Stimulated activated CD4-positive, alpha-beta T cell treated with anti-CD3 and anti-CD28 coated beads, Interleukin-1b, Interleukin-23, amount 100 ng/mL, for 24 hours (primary cell): ENCODE measurements around the gene DIRAS1.
"Not testable (repeated sequence)": the region's sequence is repeated elsewhere in the genome, so short reads cannot be mapped to it uniquely, and the experiment has no call there.

Experiments used
- DNase-seq, 4 experiments: peaks; one replicate each; pipeline ENCODE4 v3.0.0-alpha.2; 2020; ENCODE audit warnings: low read depth in 4 of 4, low spot score in 1 of 4

Gene DIRAS1

DNA sequence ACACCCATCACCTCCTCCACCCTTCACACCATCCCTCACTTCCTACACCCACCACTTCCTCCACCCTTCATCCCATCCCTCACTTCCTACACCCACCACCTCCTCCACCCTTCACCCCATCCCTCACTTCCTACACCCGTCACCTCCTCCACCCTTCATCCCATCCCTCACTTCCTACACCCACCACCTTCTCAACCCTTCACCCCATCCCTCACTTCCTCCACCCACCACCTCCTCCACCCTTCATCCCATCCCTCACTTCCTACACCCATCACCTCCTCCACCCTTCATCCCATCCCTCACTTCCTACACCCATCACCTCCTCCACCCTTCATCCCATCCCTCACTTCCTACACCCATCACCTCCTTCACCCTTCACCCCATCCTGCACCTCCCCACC, 7.1 kb downstream of the DIRAS1 start:
- DNase-seq = not testable (repeated sequence)

DNA sequence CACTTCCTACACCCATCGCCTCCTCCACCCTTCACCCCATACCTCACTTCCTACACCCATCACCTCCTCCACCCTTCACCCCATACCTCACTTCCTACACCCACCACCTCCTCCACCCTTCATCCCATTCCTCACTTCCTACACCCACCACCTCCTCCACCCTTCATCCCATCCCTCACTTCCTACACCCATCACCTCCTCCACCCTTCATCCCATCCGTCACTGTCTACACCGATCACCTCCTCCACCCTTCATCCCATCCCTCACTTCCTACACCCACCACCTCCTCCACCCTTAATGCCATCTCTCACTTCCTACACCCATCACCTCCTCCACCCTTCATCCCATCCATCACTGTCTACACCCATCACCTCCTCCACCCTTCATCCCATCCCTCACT, 8.0 kb downstream of the DIRAS1 start:
- not testable (repeated sequence) for DNase-seq

DNA sequence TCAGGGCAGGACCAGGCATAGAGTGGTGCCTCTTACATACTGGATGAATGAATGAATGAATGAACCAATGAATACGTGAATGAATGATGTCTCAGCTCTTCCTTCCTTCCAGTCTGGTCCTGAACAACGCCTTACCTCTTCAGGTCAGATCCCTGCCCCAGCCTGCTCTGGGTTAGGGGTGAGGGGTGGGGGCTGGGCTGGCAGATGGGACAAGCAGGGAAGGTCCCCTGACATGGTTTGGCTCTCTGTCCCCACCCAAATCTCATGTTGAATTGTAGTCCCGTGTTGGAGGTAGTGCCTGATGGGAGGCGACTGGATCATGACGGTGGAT, 9.3 kb downstream of the DIRAS1 start:
- no peak for DNase-seq

DNA sequence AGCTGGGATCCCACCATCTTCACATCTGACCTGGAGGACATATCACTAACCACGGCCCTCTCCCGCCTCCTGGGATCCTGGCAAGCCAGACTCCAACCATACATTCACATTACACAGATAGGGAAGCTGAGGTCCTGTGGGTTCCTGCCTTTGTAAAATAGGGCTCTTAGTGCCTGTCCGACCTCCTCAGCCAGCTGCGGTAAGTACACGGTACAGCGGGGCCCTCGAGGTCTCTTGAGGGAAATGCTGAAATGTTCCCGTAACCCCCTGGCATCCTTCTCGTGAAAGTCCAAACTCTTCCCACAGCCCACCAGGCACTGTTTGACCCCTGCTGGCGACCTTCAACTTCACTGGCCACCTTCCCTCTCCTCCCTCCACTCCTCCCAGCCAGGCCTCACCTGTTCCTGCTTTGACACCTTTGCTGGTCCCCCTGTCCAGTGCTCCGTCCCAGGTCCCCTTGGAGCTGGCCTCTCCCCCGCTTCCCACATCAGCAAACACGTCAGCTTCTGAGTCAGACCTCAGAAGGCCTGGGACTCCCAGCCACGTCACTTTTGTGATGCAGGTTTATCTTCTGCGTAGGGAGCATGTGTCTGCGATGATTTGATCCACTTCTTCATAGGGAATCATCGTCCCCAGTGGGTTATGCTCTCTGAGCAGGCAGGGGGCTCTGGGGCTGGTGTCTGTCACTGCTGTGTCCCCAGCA, 9.8 kb downstream of the DIRAS1 start:
- no peak for DNase-seq

DNA sequence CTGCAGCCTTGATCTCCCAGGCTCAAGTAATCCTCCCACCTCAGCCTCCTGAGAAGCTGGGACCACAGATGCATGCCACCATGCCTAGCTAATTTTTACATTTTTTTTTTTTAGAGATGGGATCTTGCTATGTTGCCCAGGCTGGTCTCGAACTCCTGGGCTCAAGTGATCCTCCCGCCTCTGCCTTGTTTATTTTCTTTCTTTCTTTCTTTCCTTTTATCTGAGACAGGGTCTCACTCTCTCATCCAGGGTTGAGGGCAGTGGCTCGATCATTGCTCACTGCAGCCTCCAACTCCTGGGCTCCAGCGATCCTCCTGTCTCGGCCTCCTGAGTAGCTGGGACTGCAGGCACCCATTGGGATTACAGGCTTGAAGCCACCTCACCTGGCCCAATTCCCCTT, 14.9 kb downstream of the DIRAS1 start:
- no peak for DNase-seq

DNA sequence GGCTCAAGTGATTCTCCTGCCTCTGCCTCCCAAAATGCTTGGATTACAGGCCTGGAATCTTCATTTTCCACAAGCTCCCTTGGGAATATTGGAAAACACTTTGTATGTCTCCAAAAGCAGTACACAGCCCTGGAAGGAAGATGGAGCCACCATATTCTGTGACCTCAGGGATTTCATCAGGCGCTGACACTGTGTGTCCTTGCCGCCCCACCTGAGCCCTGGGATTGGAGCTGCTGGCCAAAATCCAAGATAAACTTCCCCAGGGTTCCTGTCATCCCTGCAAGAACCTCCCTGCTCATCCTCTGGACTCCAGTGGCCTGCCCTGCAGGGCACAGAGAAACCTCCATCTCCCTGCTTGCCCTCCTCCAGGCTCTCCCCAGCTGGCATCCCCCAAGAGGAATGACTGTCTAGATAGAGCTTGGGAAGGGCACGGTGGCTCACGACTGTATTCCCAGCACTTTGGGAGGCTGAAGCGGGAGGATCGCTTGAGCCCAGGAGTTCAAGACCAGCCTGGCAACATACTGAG, 17.4 kb downstream of the DIRAS1 start:
- DNase-seq = no peak

DNA sequence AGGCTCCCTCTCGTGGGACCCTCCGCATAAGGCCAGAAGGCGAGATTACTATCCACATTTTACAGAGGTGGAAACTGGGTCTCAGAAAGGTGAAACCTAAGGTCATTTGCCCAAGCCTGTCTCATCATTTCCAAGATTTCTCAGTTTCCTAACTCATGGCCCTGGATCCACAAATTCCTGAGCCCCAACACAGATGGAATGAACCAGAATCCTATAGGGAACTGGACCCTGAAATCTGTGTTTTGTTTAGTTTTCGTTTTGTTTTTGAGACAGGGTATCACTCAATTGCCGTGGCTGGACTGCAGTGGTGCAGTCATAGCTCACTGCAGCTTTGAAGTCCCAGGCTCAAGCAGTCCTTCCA, 18.1 kb downstream of the DIRAS1 start:
- DNase-seq = no peak

DNA sequence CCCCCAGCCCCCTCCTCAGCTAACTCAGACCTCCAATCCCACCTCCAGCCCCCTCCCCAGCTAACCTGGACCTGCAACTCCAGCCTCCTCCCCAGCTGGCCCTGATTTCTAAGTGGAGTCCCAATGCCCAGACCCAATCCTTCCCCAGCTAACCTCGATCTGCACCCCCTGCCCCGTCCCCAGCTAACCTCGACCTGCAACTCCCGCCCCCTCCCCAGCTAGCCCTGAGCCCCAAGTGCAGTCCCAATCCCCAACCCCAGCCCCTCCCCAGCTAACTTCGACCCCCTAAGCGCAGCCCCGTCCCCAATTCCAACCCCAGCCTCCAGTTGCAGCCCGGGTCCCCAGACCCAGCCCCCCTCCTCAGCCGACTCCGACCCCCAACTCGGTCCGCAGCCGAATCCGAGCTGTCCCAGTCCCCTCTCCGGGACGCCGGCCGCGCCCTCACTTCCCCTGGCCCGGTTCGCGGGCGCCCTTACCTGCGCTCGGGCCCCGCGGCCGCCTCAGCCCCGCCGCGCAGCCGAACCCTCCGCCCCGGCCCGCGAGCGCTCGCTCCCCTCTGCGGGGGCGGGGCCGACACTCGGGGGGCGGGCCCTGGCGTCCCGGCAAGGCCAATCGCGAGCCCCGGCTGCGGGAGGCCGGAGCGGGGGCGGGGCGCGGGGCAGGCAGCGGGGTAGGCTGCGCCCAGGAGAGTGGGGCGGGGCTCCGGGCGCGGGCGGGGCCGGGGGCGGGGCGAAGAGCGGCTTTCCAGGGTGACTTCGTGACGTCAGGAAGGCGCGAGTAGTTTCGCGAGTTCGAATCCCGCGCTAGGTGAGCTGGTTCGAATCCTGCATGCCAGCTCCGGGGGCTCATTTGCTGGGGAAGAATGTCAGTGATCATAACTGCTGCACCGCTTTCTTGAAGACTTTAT, 18.7 kb downstream of the DIRAS1 start, which contains the start of gene GNG7:
TSS of gene GNG7 (minus strand) at position 525 of the 907 bp plus-strand sequence. CDS start 182,006 bp downstream, outside the sequence.
- peak; percentile 86 to 98 (median 94) for DNase-seq

DNA sequence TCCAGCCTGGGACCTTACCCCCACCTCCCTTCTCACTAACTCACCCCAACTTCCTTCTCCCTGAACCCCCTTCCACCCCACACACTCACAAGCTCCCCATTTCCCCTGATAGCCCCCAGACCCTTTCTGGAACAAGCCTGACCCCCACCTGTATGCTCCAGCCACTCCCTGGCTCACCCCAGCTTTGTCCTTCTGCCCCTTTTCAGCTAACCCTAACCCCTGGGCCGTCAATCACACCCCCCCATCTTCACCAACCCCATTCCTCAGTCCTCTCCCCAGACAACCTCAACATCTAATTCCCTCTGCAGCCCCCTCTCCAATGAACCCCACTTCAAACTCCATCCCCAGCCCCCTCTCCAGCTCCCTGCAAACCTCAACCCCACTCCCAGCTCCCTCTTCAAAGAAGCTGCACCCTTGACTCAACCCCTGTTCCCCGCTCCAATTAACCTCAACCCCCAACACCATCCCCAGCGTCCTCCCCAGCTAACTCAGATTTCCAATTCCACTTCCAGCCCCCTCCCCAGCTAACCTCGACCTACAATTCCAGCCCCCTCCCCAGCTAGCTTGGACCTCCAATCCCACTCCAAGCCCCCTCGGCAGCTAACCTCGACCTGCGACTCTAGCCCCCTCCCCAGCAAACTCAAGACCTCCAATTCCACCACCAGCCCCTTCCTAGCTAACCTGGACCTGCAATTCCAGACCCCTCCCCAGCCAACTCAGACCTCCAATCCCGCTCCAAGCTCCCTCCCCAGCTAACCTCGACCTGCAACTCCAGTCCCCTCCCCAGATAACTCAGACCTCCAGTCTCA, 19.6 kb downstream of the DIRAS1 start:
- DNase-seq = no peak

DNA sequence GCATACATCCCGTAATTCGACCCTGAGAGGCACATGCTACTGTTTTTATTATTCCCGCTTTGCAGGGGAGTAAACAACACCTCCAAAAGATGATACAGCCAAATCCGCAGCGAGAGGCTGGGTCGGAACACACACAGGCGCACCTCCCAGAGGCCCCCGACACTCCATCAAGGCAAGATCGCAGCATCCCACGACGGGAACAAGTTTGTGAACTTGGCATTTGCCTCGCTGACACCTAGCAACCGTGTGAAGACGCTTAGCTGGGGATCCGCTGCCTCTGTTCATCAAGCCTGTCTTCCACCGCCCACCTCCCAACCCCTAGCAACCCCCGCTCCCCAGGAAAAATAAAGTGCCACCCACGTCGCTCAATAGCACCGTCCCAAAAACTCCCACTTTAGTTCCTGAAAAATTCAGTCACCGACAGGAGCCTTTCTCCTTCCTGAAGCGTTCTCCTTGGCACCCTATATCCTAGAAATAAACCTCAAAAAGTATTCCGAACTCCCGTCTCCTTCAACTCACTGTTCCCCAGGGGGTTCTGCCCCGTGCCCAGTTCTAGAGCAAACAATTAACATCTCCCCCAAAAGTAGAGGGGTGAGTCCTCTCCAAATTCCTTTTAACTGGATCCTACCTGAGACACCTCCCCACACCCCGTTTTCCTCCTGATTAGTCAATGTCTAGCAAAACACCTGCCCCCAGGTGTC, 20.4 kb downstream of the DIRAS1 start:
- no peak for DNase-seq

DNA sequence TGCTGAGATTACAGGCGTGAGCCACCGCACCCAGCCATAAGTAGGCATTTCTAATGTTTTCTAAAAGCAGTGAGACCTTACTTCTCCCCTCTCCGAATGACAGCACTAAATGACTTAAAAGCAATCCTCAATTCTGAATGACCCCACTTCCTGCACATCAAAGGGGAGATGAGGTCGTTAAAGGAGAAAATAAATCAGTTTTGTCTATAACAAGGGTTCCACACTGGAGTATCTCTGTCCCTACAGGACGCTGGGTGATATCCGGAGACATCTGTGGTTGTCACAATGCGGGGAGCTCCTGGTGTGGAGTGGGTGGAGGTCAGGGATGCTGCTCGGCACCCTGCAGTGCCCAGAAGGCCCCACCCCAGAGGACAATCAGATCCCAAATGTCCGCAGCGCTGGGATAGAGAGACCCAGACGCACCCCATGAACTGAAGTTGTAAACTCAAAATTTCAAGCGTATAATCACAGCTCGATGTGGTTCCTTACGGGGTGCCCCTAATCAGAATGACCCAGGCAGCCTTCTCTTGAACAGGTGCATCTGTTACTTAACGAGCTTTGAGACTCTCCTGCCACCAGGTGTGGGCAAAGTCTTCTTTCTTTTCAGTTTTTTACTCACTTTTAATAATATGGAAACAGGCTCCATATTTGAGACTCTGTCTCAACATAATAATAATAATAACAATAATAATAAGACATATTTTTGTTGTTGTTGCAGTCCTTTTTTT, 21.6 kb downstream of the DIRAS1 start:
- no peak for DNase-seq

DNA sequence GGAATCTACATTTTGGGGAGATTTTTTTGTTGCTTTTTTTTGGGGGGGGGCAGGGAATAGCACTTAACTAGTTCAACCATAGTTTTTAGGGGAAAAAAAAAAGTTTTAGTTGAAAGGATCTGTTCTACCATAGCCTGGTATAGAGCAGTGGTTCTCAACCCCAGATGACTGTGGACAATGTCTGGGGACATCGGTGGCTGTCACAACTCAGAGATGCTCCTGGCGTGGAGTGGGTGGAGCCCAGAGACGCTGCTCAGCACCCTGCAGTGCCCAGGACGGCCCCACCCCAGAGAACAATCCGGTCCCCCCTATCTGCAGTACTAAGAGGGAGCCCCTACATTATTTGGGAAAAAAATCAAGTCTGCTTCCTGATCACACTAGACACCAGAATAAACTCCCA, 27.0 kb downstream of the DIRAS1 start:
- no peak for DNase-seq

DNA sequence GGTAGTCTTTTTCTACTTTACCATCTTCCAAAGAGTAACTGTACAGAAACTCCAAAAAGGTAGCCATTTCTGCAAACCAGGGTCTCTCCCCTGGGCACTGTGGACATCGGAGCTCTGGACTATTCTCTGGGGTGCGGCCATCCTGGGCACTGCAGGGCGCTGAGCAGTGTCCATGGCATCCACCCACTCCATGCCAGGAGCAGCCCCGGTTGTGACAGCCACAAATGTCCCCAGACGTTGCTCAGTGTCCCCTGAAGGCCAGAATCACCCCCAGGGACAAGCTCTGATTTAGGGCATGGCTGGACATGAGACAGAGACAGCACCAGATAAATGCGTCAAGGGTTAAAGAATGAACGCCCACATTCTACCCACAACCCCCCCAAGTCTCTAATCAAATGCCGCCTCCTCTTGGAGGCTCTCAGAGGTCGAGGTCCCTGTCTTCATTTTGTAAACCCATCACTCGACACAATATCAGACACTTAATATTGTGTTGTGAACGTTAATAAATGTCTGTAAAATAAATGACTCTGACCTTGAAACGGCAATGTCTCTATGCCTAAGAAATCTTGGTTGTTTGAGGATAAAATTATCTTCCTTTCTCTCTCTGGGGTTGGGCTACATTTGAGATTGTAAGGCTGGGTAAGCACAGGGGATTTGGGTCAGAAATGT, 27.5 kb downstream of the DIRAS1 start:
- DNase-seq = no peak

DNA sequence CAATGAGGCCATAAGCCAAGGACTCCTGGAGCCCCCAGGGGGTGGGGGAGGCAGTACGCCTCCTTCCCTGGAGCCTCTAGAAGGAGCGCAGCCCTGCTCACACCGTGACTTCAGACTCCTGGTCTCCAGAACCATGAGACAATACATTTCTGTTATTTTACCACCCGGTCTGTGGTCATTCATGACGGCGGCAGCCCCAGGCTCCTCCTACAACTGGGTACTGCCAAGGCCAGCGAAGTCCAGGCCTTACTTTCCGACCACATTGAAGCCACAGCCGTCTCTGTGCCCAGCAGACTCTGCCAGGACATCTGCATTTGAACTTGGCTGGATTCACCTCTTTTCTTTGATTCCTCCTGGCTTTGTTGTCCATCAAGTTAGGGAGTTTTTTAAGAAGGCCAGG, 29.2 kb downstream of the DIRAS1 start:
- no peak for DNase-seq

DNA sequence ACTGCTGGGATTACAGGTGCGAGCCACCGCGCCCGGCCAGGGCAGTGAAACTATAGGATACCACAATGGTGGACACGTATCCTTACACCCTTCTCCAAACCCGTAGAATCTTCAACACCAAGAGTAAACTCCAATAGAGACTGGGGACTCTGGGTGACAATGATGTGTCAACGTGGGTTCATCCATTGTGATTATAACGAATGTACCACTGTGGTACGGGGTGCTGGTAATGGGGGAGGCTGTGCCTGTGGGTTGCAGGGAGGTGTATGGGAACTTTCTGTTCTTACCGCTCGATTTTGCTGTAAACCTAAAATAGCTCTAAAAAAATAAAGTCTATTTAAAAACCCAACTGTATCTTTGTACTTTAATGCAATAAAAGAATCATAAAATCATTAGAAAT, 30.3 kb downstream of the DIRAS1 start:
- no peak for DNase-seq

DNA sequence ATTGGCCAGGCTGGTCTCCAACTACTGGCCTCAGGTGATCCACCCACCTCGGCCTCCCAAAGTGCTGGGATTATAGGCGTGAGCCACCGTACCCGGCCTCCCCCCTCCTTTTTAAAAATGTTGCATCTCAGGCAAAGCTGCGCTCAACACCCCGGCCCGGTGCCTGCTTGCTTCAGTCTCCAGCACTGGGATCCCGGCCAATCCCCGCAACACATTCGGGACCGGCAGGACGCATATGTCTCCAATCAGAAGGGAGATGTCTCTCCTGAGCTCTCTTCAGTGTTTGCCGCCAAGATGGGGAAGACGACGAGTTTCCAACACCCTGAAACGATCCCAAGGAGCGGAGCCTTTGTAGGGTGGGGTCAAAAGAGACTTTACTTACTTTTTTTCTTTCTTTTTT, 34.8 kb downstream of the DIRAS1 start:
- DNase-seq = no peak

DNA sequence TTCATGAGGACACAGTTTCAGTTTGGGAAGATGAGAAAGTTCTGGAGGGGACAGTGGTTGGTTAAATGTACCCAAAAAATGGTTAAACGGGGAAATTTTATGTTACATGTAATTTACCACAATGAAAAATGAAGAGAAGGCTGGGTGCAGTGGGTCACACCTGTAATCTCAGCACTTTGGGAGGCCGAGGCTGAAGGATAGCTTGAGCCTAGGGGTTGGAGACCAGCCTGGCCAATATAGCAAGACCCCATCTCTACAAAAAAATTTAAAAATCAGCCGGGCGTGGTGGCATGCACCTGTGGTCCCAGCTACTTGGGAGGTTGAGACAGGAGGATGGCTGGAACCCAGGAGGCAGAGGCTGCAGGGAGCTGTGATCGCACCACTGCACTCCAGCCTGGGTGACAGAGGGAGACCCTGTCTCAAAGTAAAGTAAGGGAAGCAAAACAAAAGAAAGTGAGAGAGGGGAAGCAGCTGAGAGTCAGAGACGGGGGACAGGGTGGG, 35.9 kb downstream of the DIRAS1 start:
- no peak for DNase-seq

DNA sequence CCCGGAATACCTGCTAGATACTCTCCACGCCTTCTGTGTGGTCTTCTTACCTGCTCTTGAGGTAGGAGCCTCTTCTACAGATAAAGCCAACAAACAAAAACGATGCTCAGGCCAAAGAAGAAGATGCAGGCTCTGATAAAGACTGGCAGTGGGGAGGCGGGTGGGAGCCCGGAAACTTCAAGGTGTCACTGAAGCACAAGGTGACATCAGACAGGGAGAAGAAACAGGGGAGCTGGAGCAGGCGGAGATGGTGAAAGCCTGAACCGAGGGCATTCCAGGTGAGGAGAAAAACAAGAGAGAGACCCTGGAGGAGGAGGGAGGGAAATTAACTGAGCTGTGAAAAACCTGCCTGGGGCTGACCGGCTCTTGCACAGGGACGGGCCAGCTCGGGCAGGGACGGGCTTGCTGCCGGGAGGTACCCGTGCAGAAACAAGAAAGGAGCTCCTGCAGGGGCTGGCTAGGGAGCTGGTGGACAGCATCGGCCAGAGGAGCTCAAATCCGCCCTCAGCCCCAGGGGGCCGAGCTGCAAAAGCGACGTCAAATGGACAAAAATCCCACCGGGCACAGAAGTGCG, 37.7 kb downstream of the DIRAS1 start:
- no peak for DNase-seq

DNA sequence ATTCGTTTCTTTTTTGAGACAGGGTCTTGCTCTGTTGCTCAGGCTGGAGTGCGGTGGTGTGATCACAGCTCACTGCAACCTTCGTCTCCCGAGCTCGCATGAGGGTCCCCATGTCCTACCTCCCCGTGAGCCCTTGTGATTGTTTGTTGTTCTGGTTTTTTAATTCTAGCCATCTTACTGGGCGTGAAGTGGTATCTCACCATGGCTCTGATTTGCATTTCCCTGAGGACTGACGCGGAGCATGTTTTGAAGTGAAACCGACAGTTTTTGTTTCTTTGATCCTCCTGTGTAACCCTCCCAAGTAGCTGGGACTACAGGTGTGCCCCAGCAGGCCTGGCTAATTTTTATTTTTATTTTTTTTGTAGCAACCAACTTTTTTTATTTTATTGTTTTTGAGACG, 40.4 kb downstream of the DIRAS1 start:
- DNase-seq = no peak
